GM12878 (cell line): ENCODE results near the gene IL1RAPL1. TPM values are rescaled to one million over a fixed set of nuclear protein-coding genes. Genes with fewer than 3 reads are reported as not detected.

ENCODE experiments used
- ATAC-seq: fragments of 200-7000 bp; cut with Tn5 transposase; 3 replicates; pipeline ENCODE4 v1.9.1; 2020; ENCODE audit warnings: mild to moderate bottlenecking, moderate library complexity
- BruUV-seq: library from RNA; stranded (reverse); fragments of 400-500 nt; replicated peaks from 2 replicates; lab custom pipeline; 2021; lab: Mats Ljungman, UMichigan
- CTCF ChIA-PET: fragments of 300-600 bp; sonication (Branson Sonifier 250); formaldehyde crosslinking; extraction: SDS; loops from one replicate; lab custom pipeline; 2021; ENCODE audit warnings: inconsistent platforms; lab: Yijun Ruan, JAX
- POLR2A ChIA-PET: fragments of 350-600 bp; formaldehyde crosslinking; extraction: SDS; loops from one replicate; lab custom pipeline; 2021; ENCODE audit warnings: inconsistent platforms; lab: Charles Lee
- RAD21 ChIA-PET: fragments of 300-600 bp; sonication (Branson Sonifier 250); formaldehyde crosslinking; loops from one replicate; lab custom pipeline; 2023; ENCODE audit warnings: antibody characterized with exemption; ENCODE audit not compliant: unreplicated experiment; lab: Charles Lee
- SMC1A ChIA-PET: fragments of 300-600 bp; sonication (Branson Sonifier 250); formaldehyde crosslinking; loops from one replicate; lab custom pipeline; 2023; ENCODE audit not compliant: unreplicated experiment, uncharacterized antibody; lab: Charles Lee
- DNase-seq: peaks from one replicate; pipeline ENCODE4 v3.0.0-alpha.2; 2011; ENCODE audit warnings: low read depth, low spot score
- FAIRE-seq: peaks from 3 replicates; lab custom pipeline; 2011; peaks lifted over from hg19 to GRCh38; lab: Jason Lieb, UNC
- H2AFZ ChIP-seq: 2 replicates; pipeline ENCODE4 v1.6.0; 2011; ENCODE audit warnings: low read depth, low read length, control low read depth; ENCODE audit not compliant: control insufficient read depth
- H3K27ac ChIP-seq: 2 replicates; pipeline ENCODE4 v1.5.1; 2011; ENCODE audit warnings: control low read depth; ENCODE audit not compliant: control insufficient read depth, insufficient read depth
- H3K27me3 ChIP-seq, 2 experiments: replicated peaks in 1 of 2; 2 replicates each; pipeline versions ENCODE4 v1.6.0 to v1.6.1; 2011; ENCODE audit warnings: low read length in 1 of 2; ENCODE audit not compliant: control insufficient read depth in 2 of 2, insufficient read depth in 2 of 2
- H3K36me3 ChIP-seq, 2 experiments: 2 replicates each; pipeline ENCODE4 v1.5.1; 2011; ENCODE audit warnings: low read length in 1 of 2; ENCODE audit not compliant: control insufficient read depth in 2 of 2, insufficient read depth in 2 of 2
- H3K4me1 ChIP-seq: 2 replicates; pipeline ENCODE4 v1.6.1; 2011; ENCODE audit warnings: mild to moderate bottlenecking, low read length, moderate library complexity, mixed read lengths; ENCODE audit not compliant: control insufficient read depth, insufficient read depth
- H3K4me2 ChIP-seq: 2 replicates; pipeline ENCODE4 v1.6.0; 2011; ENCODE audit warnings: control low read depth; ENCODE audit not compliant: control insufficient read depth, insufficient read depth
- H3K4me3 ChIP-seq: fragments of 200-600 bp; sonication (generic); 2 replicates; pipeline ENCODE4 v1.5.1; 2016
- H3K79me2 ChIP-seq: 2 replicates; pipeline ENCODE4 v1.6.0; 2011; ENCODE audit warnings: low read length; ENCODE audit not compliant: control insufficient read depth, insufficient read depth
- H3K9ac ChIP-seq: 2 replicates; pipeline ENCODE4 v1.8.0; 2011; ENCODE audit warnings: low read length, control low read depth, mixed read lengths; ENCODE audit not compliant: control insufficient read depth, insufficient read depth
- H3K9me3 ChIP-seq: replicated peaks from 3 replicates; pipeline ENCODE4 v1.5.1; 2011; ENCODE audit warnings: mild to moderate bottlenecking, low read length; ENCODE audit not compliant: control insufficient read depth, insufficient read depth
- H4K20me1 ChIP-seq: 2 replicates; pipeline ENCODE4 v1.6.0; 2011; ENCODE audit not compliant: control insufficient read depth, insufficient read depth
- BCL3 ChIP-seq: IDR thresholded peaks from 2 replicates; pipeline ENCODE4 v1.6.1; 2011; ENCODE audit warnings: borderline replicate concordance, low read depth, mild to moderate bottlenecking, moderate library complexity, low read length; ENCODE audit not compliant: insufficient read depth, poor library complexity, severe bottlenecking
- CEBPB ChIP-seq, 2 experiments: fragments of 150-350 bp in 1 of 2; IDR thresholded peaks; 2 replicates each; pipeline ENCODE4 v1.6.1; 2012 to 2014; ENCODE audit warnings: low read depth in 2 of 2, low read length in 2 of 2, borderline replicate concordance in 1 of 2, inconsistent platforms in 1 of 2
- CHD4 ChIP-seq: fragments of 200-600 bp; sonication (generic); IDR thresholded peaks from 2 replicates; pipeline ENCODE4 v1.6.1; 2016; ENCODE audit warnings: mild to moderate bottlenecking
- ETV6 ChIP-seq, 2 experiments: fragments of 450-650 bp in 1 of 2; IDR thresholded peaks in 1 of 2; conservative IDR thresholded peaks in 1 of 2; 2 replicates each; pipeline ENCODE4 v1.6.1; 2014; ENCODE audit warnings: antibody characterized with exemption in 1 of 2, borderline replicate concordance in 1 of 2, low read depth in 1 of 2, mild to moderate bottlenecking in 1 of 2, moderate library complexity in 1 of 2
- IRF5 ChIP-seq: fragments of 450-650 bp; IDR thresholded peaks from 2 replicates; pipeline ENCODE4 v1.6.1; 2017; ENCODE audit warnings: borderline replicate concordance
- NFYA ChIP-seq: IDR thresholded peaks from 2 replicates; pipeline ENCODE4 v1.6.1; 2011; ENCODE audit warnings: low read depth, mild to moderate bottlenecking, low read length, improper control_type of control experiment, borderline replicate concordance
- NR2C1 ChIP-seq: fragments of 450-650 bp; IDR thresholded peaks from 2 replicates; pipeline ENCODE4 v1.6.1; 2017; ENCODE audit warnings: antibody characterized with exemption, mild to moderate bottlenecking, moderate library complexity
- TARDBP ChIP-seq: IDR thresholded peaks from 2 replicates; pipeline ENCODE4 v1.6.1; 2016; ENCODE audit warnings: borderline replicate concordance
- ZNF207 ChIP-seq: fragments of 450-650 bp; IDR thresholded peaks from 2 replicates; pipeline ENCODE4 v1.6.1; 2014; ENCODE audit warnings: antibody characterized with exemption, mild to moderate bottlenecking, borderline replicate concordance
- WGBS: methylation state at CpG from one replicate; pipeline ENCODE4 v1.1.6; 2016; ENCODE audit warnings: low lambda C conversion rate; ENCODE audit not compliant: insufficient replicate concordance, insufficient coverage; ENCODE audit errors: missing lambda C conversion rate; 5-methylcytosine and 5-hydroxymethylcytosine counted together
- in situ Hi-C: fragments of 300-500 bp; cut with MboI; formaldehyde crosslinking; loops from 9 replicates; pipeline ENCODE4 v1.14.3; 2018; ENCODE audit warnings: mixed read lengths
- intact Hi-C: fragments of 100-400 bp; cut with micrococcal nuclease; formaldehyde crosslinking; loops from one replicate; pipeline ENCODE4 v1.14.2; 2022; ENCODE audit not compliant: unreplicated experiment
- polyA plus RNA-seq, 11 experiments: library from polyadenylated mRNA; depleted of rRNA in 4 of 11; unstranded in 6 of 11; stranded (reverse) in 5 of 11; fragments of >200 nt; fragmentation: Nextera tagmentation in 4 of 11; fragmentation: Illumina TruSeq in 1 of 11; extraction: Ambion mirVana in 4 of 11; extraction: Trizol in 1 of 11; gene quantifications; 1 replicate in 1 of 11; 2 replicates in 10 of 11; pipeline versions ENCODE4 v1.2.1 to v1.2.3, GENCODE V29; 2011 to 2016; ENCODE audit warnings: inconsistent platforms in 2 of 11, missing spikeins in 2 of 11, low read depth in 1 of 11
- total RNA-seq, 4 experiments: library from RNA; depleted of rRNA in 3 of 4; stranded (reverse); fragments of >200 nt in 3 of 4; fragmentation: Illumina TruSeq in 1 of 4; extraction: Trizol in 1 of 4; gene quantifications; 2 replicates each; pipeline versions ENCODE4 v1.2.1 to v1.2.3, GENCODE V29; 2013 to 2021
- TF ChIP-seq, protein P1 (sequence below): fragments of 450-650 bp; formaldehyde crosslinking; IDR thresholded peaks from 2 replicates; pipeline ENCODE4 v1.5.0; 2022; ENCODE audit warnings: mild to moderate bottlenecking, missing genetic modification characterization

The IL1RAPL1 gene
- total and polyA plus RNA-seq, 10 of the 15 experiments (the other 5 are each of a cell fraction or from before 2014, with no cell fraction given) = not detected

DNA sequence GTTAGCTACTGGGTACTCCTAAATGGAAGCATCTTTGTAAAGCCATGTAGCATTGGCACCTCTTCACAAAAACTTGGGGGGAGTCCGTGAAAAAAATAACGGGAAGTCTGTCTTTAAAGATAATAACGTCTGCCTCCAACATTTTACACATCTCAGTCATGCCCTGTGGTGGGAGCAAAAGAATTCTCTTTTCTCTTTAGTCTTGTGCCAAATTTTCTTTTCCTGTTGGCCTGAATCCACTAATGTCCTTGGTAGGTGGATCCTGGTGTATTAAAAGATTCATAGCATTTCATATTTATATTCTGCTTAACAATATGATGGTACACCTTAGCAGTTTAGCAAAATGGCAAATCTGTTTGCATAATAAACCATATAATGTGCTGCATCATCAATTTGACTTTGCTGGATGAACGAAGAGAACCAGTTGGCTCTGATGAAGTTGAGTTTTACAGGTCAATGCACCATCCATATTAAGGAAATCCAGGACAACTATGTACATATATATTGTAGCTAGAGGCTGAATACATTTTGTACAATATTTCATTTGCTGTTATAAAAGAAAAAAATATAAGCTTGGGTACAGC, 881.8 kb downstream of the IL1RAPL1 start:
- Histone ChIP-seq H3K27me3 (no peaks in the 10 kb centered on the region), H3K36me3 (no peaks in the 10 kb centered on the region), H2AFZ (no peak overlapping the region), H3K4me3 (no peak overlapping the region), H3K4me2 (no peak overlapping the region), H4K20me1 (no peaks in the 10 kb centered on the region), H3K9me3 (no peaks in the 10 kb centered on the region), H3K27ac (no peak overlapping the region), H3K9ac (no peak overlapping the region)
- FAIRE-seq (no peak), ATAC-seq (no peak)
- CTCF ChIA-PET = interaction anchor here (2.4 kb wide), 1 partner anchor 9 kb away, joined by 9 read pairs; no protein-coding TSS in a partner anchor
- intact Hi-C loops = no loop called here
- in situ Hi-C loops = no loop called here
- BruUV-seq = no TSS peak
- WGBS = 45% methylated on average over 4 of the region's 4 CpGs
- SMC1A ChIA-PET = no interaction called here
- POLR2A ChIA-PET = no interaction called here
- TF ChIP-seq, protein P1, sequence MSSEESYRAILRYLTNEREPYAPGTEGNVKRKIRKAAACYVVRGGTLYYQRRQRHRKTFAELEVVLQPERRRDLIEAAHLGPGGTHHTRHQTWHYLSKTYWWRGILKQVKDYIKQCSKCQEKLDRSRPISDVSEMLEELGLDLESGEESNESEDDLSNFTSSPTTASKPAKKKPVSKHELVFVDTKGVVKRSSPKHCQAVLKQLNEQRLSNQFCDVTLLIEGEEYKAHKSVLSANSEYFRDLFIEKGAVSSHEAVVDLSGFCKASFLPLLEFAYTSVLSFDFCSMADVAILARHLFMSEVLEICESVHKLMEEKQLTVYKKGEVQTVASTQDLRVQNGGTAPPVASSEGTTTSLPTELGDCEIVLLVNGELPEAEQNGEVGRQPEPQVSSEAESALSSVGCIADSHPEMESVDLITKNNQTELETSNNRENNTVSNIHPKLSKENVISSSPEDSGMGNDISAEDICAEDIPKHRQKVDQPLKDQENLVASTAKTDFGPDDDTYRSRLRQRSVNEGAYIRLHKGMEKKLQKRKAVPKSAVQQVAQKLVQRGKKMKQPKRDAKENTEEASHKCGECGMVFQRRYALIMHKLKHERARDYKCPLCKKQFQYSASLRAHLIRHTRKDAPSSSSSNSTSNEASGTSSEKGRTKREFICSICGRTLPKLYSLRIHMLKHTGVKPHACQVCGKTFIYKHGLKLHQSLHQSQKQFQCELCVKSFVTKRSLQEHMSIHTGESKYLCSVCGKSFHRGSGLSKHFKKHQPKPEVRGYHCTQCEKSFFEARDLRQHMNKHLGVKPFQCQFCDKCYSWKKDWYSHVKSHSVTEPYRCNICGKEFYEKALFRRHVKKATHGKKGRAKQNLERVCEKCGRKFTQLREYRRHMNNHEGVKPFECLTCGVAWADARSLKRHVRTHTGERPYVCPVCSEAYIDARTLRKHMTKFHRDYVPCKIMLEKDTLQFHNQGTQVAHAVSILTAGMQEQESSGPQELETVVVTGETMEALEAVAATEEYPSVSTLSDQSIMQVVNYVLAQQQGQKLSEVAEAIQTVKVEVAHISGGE (CRISPR knock-in tag) = no peak
- no peak for TF ChIP-seq ZNF207
- no peak for TF ChIP-seq TARDBP
- TF ChIP-seq ETV6 (conservative IDR thresholded peaks at IDR 0.05 in 1 of 2, IDR thresholded peaks at IDR 0.05 in 1 of 2; ENCODE audit: borderline replicate concordance in 1 of 2, low read depth in 1 of 2) = no peak
- TF ChIP-seq IRF5 = no peak
- TF ChIP-seq NR2C1 = no peak
- no peak for TF ChIP-seq BCL3
- no peak for TF ChIP-seq NFYA
- no peak for TF ChIP-seq CEBPB (IDR thresholded peaks at IDR 0.05; ENCODE audit: borderline replicate concordance in 1 of 2, low read depth in 2 of 2, low read length in 2 of 2)
- TF ChIP-seq CHD4 = no peak
- TF ChIP-seq, all 136 proteins: peak for 0
- no peak for DNase-seq
- H3K79me2 ChIP-seq = no peaks in the 10 kb centered on the region
- no peaks in the 10 kb centered on the region for H3K4me1 ChIP-seq
- RAD21 ChIA-PET = no interaction called here
